GM23338 (cell line): ENCODE results near the gene SLC41A3. TPM values are rescaled to one million over a fixed set of nuclear protein-coding genes. Genes with fewer than 3 reads are reported as not detected.

Experiments
- ATAC-seq: fragments of 200-7000 bp; cut with Tn5 transposase; 3 replicates; pipeline ENCODE4 v1.9.1; 2020
- DNase-seq: peaks from one replicate; pipeline ENCODE4 v3.0.0-alpha.2; 2015; ENCODE audit warnings: low spot score
- H2AFZ ChIP-seq: fragments of 200-600 bp; sonication (generic); 2 replicates; pipeline ENCODE4 v1.8.0; 2016; ENCODE audit warnings: antibody characterized with exemption, mild to moderate bottlenecking, moderate library complexity
- H3F3A ChIP-seq: fragments of 200-600 bp; sonication (generic); replicated peaks from 2 replicates; pipeline ENCODE4 v1.8.0; 2017; ENCODE audit warnings: antibody characterized with exemption, mixed run types, low read depth
- H3K27ac ChIP-seq: fragments of 200-600 bp; sonication (generic); 2 replicates; pipeline ENCODE4 v1.6.1; 2016; ENCODE audit warnings: low read depth
- H3K27me3 ChIP-seq: fragments of 200-600 bp; sonication (generic); 2 replicates; pipeline ENCODE4 v1.8.0; 2016; ENCODE audit warnings: mild to moderate bottlenecking, mixed run types, moderate library complexity; ENCODE audit not compliant: insufficient read depth
- H3K36me3 ChIP-seq: fragments of 200-600 bp; sonication (generic); 2 replicates; pipeline ENCODE4 v1.8.0; 2016; ENCODE audit warnings: mild to moderate bottlenecking; ENCODE audit not compliant: insufficient read depth
- H3K4me1 ChIP-seq: fragments of 200-600 bp; sonication (generic); 2 replicates; pipeline ENCODE4 v1.8.0; 2016; ENCODE audit warnings: mild to moderate bottlenecking, moderate library complexity; ENCODE audit not compliant: insufficient read depth
- H3K4me2 ChIP-seq: fragments of 200-600 bp; sonication (generic); 2 replicates; pipeline ENCODE4 v1.7.1; 2017; ENCODE audit warnings: mixed run types
- H3K4me3 ChIP-seq: fragments of 200-600 bp; sonication (generic); 2 replicates; pipeline ENCODE4 v1.6.1; 2016; ENCODE audit warnings: mixed run types
- H3K79me2 ChIP-seq: fragments of 200-600 bp; sonication (generic); replicated peaks from 2 replicates; pipeline ENCODE4 v1.8.0; 2017; ENCODE audit warnings: mild to moderate bottlenecking; ENCODE audit not compliant: insufficient read depth
- H3K9me2 ChIP-seq: fragments of 200-600 bp; sonication (generic); 2 replicates; pipeline ENCODE4 v1.8.0; 2017; ENCODE audit not compliant: insufficient read depth
- H4K20me1 ChIP-seq: fragments of 200-600 bp; sonication (generic); replicated peaks from 2 replicates; pipeline ENCODE4 v1.8.0; 2017; ENCODE audit warnings: mild to moderate bottlenecking; ENCODE audit not compliant: insufficient read depth
- H3K27ac Mint-ChIP-seq: 2 replicates; pipeline ENCODE4 v1.8.0; 2020; ENCODE audit warnings: inconsistent platforms, mild to moderate bottlenecking, moderate library complexity, mixed read lengths
- H3K27me3 Mint-ChIP-seq: 3 replicates; pipeline ENCODE4 v1.8.0; 2022; ENCODE audit warnings: low read depth, mild to moderate bottlenecking, moderate library complexity, mixed read lengths, inconsistent platforms; ENCODE audit not compliant: insufficient read depth, poor library complexity
- H3K36me3 Mint-ChIP-seq: 3 replicates; pipeline ENCODE4 v1.8.0; 2021; ENCODE audit warnings: low read depth, mild to moderate bottlenecking, inconsistent platforms, moderate library complexity, mixed read lengths
- H3K4me1 Mint-ChIP-seq: 3 replicates; pipeline ENCODE4 v1.8.0; 2020; ENCODE audit warnings: mild to moderate bottlenecking, inconsistent platforms, mixed read lengths
- H3K4me3 Mint-ChIP-seq: 3 replicates; pipeline ENCODE4 v1.8.0; 2021; ENCODE audit warnings: moderate library complexity, mild to moderate bottlenecking, inconsistent platforms, mixed read lengths
- H3K9me3 Mint-ChIP-seq: 3 replicates; pipeline ENCODE4 v1.8.0; 2020; ENCODE audit warnings: moderate library complexity, mild to moderate bottlenecking, inconsistent platforms, mixed read lengths
- CREB1 ChIP-seq: fragments of 250-450 bp; sonication (Bioruptor Pico); IDR thresholded peaks from 2 replicates; pipeline ENCODE4 v1.5.0; 2020; ENCODE audit warnings: low read depth, mild to moderate bottlenecking, moderate library complexity
- CTCF ChIP-seq, 2 experiments: fragments of 200-600 bp in 1 of 2; sonication (generic) in 1 of 2; conservative IDR thresholded peaks; 2 replicates each; pipeline versions ENCODE4 v1.5.1 to v1.6.1; 2016 to 2017; ENCODE audit warnings: antibody characterized with exemption in 2 of 2, low read depth in 2 of 2, mild to moderate bottlenecking in 2 of 2, moderate library complexity in 1 of 2
- ETS1 ChIP-seq: IDR thresholded peaks from 2 replicates; pipeline ENCODE4 v1.6.1; 2016; ENCODE audit warnings: antibody characterized with exemption
- EZH2 ChIP-seq: fragments of 200-600 bp; sonication (generic); IDR thresholded peaks from one replicate; pipeline ENCODE4 v1.8.0; 2017; ENCODE audit warnings: antibody characterized with exemption, mild to moderate bottlenecking, low read depth; ENCODE audit not compliant: unreplicated experiment
- EZH2phosphoT487 ChIP-seq: fragments of 200-600 bp; sonication (generic); IDR thresholded peaks from one replicate; pipeline ENCODE4 v1.8.1; 2018; ENCODE audit warnings: antibody characterized with exemption; ENCODE audit not compliant: unreplicated experiment
- JUNB ChIP-seq: IDR thresholded peaks from one replicate; pipeline ENCODE4 v1.6.1; 2016; ENCODE audit warnings: antibody characterized with exemption; ENCODE audit not compliant: unreplicated experiment
- NANOG ChIP-seq: IDR thresholded peaks from 2 replicates; pipeline ENCODE4 v1.6.1; 2016; ENCODE audit warnings: antibody characterized with exemption, borderline replicate concordance
- POLR2AphosphoS5 ChIP-seq: IDR thresholded peaks from 2 replicates; pipeline ENCODE4 v1.6.1; 2016; ENCODE audit warnings: antibody characterized with exemption, low read depth
- STAT1 ChIP-seq: IDR thresholded peaks from one replicate; pipeline ENCODE4 v1.6.1; 2016; ENCODE audit warnings: antibody characterized with exemption; ENCODE audit not compliant: unreplicated experiment
- ZNF114 ChIP-seq: fragments of 250-450 bp; sonication (Bioruptor Pico); IDR thresholded peaks from 2 replicates; pipeline ENCODE4 v1.5.0; 2020; ENCODE audit warnings: mild to moderate bottlenecking, moderate library complexity
- ZNF331 ChIP-seq: fragments of 250-450 bp; sonication (Bioruptor Pico); IDR thresholded peaks from 2 replicates; pipeline ENCODE4 v1.5.0; 2020; ENCODE audit warnings: low read depth, mild to moderate bottlenecking, moderate library complexity
- polyA plus RNA-seq: library from polyadenylated mRNA; unstranded; fragments of >200 nt; fragmentation: Nextera tagmentation; extraction: Ambion mirVana; gene quantifications from 2 replicates; pipeline ENCODE4 v1.2.1, GENCODE V29; 2016
- total RNA-seq: library from RNA; depleted of rRNA; stranded (reverse); fragments of >200 nt; shearing (Covaris generic); gene quantifications from 2 replicates; pipeline ENCODE4 v1.2.3, GENCODE V29; 2014
- TF ChIP-seq, protein P1 (sequence below): IDR thresholded peaks from one replicate; pipeline ENCODE4 v1.6.1; 2018; ENCODE audit warnings: antibody characterized with exemption; ENCODE audit not compliant: unreplicated experiment

Gene SLC41A3
- total and polyA plus RNA-seq, 2 experiments from 2014 or later, result 12.1 to 29.8 TPM

- Histone ChIP-seq H3K9me2 (no peaks in the 10 kb centered on the region), H3K27ac (no peak overlapping the region), H2AFZ (peak overlapping the region; percentile 43), H3F3A (no peaks in the 10 kb centered on the region), H3K4me1 (no peaks in the 10 kb centered on the region; the same call in 1 of the 2 replicates), H3K79me2 (no peaks in the 10 kb centered on the region), H3K36me3 (no peaks in the 10 kb centered on the region), H4K20me1 (no peaks in the 10 kb centered on the region), H3K27me3 (no peaks in the 10 kb centered on the region), H3K4me3 (no peak overlapping the region), H3K4me2 (no peak overlapping the region)
- peaks cover 12% of the 10 kb centered on the region for H3K27me3 Mint-ChIP-seq
- ATAC-seq (peak; percentile 91), DNase-seq (peak; percentile 69)
- H3K9me3 Mint-ChIP-seq, result no peaks in the 10 kb centered on the region; the same call in 2 of the 3 replicates
- peak overlapping the region; percentile 73; the same call in 1 of the 2 replicates for H3K27ac Mint-ChIP-seq
- H3K4me3 Mint-ChIP-seq, result peak overlapping the region; percentile 27; the same call in 2 of the 3 replicates
- peaks cover 20% of the 10 kb centered on the region for H3K4me1 Mint-ChIP-seq
- TF ChIP-seq CREB1 (no peak), CTCF (conservative IDR thresholded peaks at IDR 0.05; ENCODE audit: low read depth in 2 of 2) (peak; percentile 30 to 34; a peak in 3 of 4 replicates)
- peaks cover under 1% of the 10 kb centered on the region; the same call in 1 of the 3 replicates for H3K36me3 Mint-ChIP-seq
Measured at GRCh38 chr3:126124148-126124868, 40.4 kb upstream of the SLC41A3 start.

- peaks cover 18% of the 10 kb centered on the region for H3K4me1 Mint-ChIP-seq
- Histone ChIP-seq H3K4me1 (no peaks in the 10 kb centered on the region; the same call in 1 of the 2 replicates), H4K20me1 (no peaks in the 10 kb centered on the region), H3K79me2 (no peaks in the 10 kb centered on the region), H2AFZ (no peak overlapping the region), H3F3A (no peaks in the 10 kb centered on the region), H3K4me3 (no peak overlapping the region), H3K27me3 (no peaks in the 10 kb centered on the region), H3K36me3 (no peaks in the 10 kb centered on the region), H3K27ac (no peak overlapping the region), H3K9me2 (0 out of 2 replicates have a peak, but pooled peaks cover 3% of the 10 kb centered on the region), H3K4me2 (no peak overlapping the region)
- H3K27me3 Mint-ChIP-seq, result peaks cover 15% of the 10 kb centered on the region
- no peaks in the 10 kb centered on the region; the same call in 2 of the 3 replicates for H3K9me3 Mint-ChIP-seq
- H3K36me3 Mint-ChIP-seq, result peaks cover 7% of the 10 kb centered on the region; the same call in 2 of the 3 replicates
- DNase-seq (peak; percentile 16), ATAC-seq (peak; percentile 12; the same call in 1 of the 3 replicates)
- no peak overlapping the region for H3K27ac Mint-ChIP-seq
- no peak overlapping the region for H3K4me3 Mint-ChIP-seq
- TF ChIP-seq EZH2phosphoT487, result no peak
- TF ChIP-seq POLR2AphosphoS5, result no peak
- TF ChIP-seq STAT1, result no peak
- no peak for TF ChIP-seq NANOG
- TF ChIP-seq EZH2, result no peak
- no peak for TF ChIP-seq ZNF331 (CRISPR knock-in tag)
- TF ChIP-seq CTCF (conservative IDR thresholded peaks at IDR 0.05; ENCODE audit: low read depth in 2 of 2), result no peak
- no peak for TF ChIP-seq JUNB
- TF ChIP-seq ETS1, result no peak
- no peak for TF ChIP-seq CREB1
- TF ChIP-seq, protein P1, sequence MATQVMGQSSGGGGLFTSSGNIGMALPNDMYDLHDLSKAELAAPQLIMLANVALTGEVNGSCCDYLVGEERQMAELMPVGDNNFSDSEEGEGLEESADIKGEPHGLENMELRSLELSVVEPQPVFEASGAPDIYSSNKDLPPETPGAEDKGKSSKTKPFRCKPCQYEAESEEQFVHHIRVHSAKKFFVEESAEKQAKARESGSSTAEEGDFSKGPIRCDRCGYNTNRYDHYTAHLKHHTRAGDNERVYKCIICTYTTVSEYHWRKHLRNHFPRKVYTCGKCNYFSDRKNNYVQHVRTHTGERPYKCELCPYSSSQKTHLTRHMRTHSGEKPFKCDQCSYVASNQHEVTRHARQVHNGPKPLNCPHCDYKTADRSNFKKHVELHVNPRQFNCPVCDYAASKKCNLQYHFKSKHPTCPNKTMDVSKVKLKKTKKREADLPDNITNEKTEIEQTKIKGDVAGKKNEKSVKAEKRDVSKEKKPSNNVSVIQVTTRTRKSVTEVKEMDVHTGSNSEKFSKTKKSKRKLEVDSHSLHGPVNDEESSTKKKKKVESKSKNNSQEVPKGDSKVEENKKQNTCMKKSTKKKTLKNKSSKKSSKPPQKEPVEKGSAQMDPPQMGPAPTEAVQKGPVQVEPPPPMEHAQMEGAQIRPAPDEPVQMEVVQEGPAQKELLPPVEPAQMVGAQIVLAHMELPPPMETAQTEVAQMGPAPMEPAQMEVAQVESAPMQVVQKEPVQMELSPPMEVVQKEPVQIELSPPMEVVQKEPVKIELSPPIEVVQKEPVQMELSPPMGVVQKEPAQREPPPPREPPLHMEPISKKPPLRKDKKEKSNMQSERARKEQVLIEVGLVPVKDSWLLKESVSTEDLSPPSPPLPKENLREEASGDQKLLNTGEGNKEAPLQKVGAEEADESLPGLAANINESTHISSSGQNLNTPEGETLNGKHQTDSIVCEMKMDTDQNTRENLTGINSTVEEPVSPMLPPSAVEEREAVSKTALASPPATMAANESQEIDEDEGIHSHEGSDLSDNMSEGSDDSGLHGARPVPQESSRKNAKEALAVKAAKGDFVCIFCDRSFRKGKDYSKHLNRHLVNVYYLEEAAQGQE, result no peak
- no peak for TF ChIP-seq ZNF114 (CRISPR knock-in tag)
Measured at GRCh38 chr3:126121632-126122031, 37.7 kb upstream of the SLC41A3 start.
